ENCODE measurements around the gene PGAP6.
A peak's percentile ranks its signal among the peaks of the same experiment; 100 is the strongest.
"Not testable (repeated sequence)": the region's sequence is repeated elsewhere in the genome, so short reads cannot be mapped to it uniquely, and the experiment has no call there.

The PGAP6 gene

GRCh38 chr16:346587-346986 lies 35.2 kb downstream of the PGAP6 start:
- H3K4me3 ChIP-seq (ENCODE audit: low read depth in 1 of 2, low read length in 2 of 2), result no peak overlapping the region
- H2AFZ ChIP-seq (ENCODE audit: low read depth, low read length), result no peak overlapping the region
- H3K79me2 ChIP-seq (ENCODE audit: insufficient read depth, low read length), result peaks cover 93% of the 10 kb centered on the region
- peaks cover 43% of the 10 kb centered on the region for H3K4me1 ChIP-seq (ENCODE audit: insufficient read depth, low read length)
- peaks cover 63% of the 10 kb centered on the region for H3K36me3 ChIP-seq (ENCODE audit: insufficient read depth, low read length)
- H3K4me2 ChIP-seq (ENCODE audit: insufficient read depth, low read length), result no peak overlapping the region
- no peaks in the 10 kb centered on the region for H3K9me3 ChIP-seq (ENCODE audit: insufficient read depth, low read length, severe bottlenecking)
- ATAC-seq (ENCODE audit: insufficient read depth, low read depth) (no peak), DNase-seq (no peak)
- peaks cover 80% of the 10 kb centered on the region for H4K20me1 ChIP-seq (ENCODE audit: insufficient read depth, low read length)
- TF ChIP-seq EZH2 (IDR thresholded peaks at IDR 0.05; ENCODE audit: borderline replicate concordance, low read depth, low read length, severe bottlenecking), result no peak
- no peak for TF ChIP-seq CTCF (IDR thresholded peaks at IDR 0.05; ENCODE audit: borderline replicate concordance, extremely low read depth, low read length, poor library complexity, severe bottlenecking)
- no peak overlapping the region for H3K27ac ChIP-seq (ENCODE audit: low read length)
- H3K27me3 ChIP-seq (ENCODE audit: insufficient read depth, low read length, poor library complexity), result no peaks in the 10 kb centered on the region
- H3K9ac ChIP-seq (ENCODE audit: low read depth, low read length), result no peak overlapping the region

GRCh38 chr16:345772-346171 lies 36.0 kb downstream of the PGAP6 start:
- H3K36me3 ChIP-seq (ENCODE audit: insufficient read depth, low read length), result peaks cover 63% of the 10 kb centered on the region
- no peak overlapping the region for H3K9ac ChIP-seq (ENCODE audit: low read depth, low read length)
- DNase-seq, result no peak
- ATAC-seq (ENCODE audit: insufficient read depth, low read depth), result no peak
- H3K27me3 ChIP-seq (ENCODE audit: insufficient read depth, low read length, poor library complexity), result no peaks in the 10 kb centered on the region
- peaks cover 76% of the 10 kb centered on the region for H4K20me1 ChIP-seq (ENCODE audit: insufficient read depth, low read length)
- no peak overlapping the region for H3K4me2 ChIP-seq (ENCODE audit: insufficient read depth, low read length)
- TF ChIP-seq EZH2 (IDR thresholded peaks at IDR 0.05; ENCODE audit: borderline replicate concordance, low read depth, low read length, severe bottlenecking), result no peak
- H3K27ac ChIP-seq (ENCODE audit: low read length), result no peak overlapping the region
- H3K4me1 ChIP-seq (ENCODE audit: insufficient read depth, low read length), result peaks cover 36% of the 10 kb centered on the region
- no peaks in the 10 kb centered on the region for H3K9me3 ChIP-seq (ENCODE audit: insufficient read depth, low read length, severe bottlenecking)
- peaks cover 92% of the 10 kb centered on the region for H3K79me2 ChIP-seq (ENCODE audit: insufficient read depth, low read length)
- no peak overlapping the region for H2AFZ ChIP-seq (ENCODE audit: low read depth, low read length)
- no peak overlapping the region for H3K4me3 ChIP-seq (ENCODE audit: low read depth in 1 of 2, low read length in 2 of 2)

GRCh38 chr16:342455-343213 lies 39.1 kb downstream of the PGAP6 start:
- Histone ChIP-seq H3K4me2 (ENCODE audit: insufficient read depth, low read length) (no peak overlapping the region), H3K27ac (ENCODE audit: low read length) (no peak overlapping the region; the same call in 1 of the 2 replicates), H3K4me3 (ENCODE audit: low read depth in 1 of 2, low read length in 2 of 2) (no peak overlapping the region), H2AFZ (ENCODE audit: low read depth, low read length) (no peak overlapping the region), H4K20me1 (ENCODE audit: insufficient read depth, low read length) (peaks cover 76% of the 10 kb centered on the region), H3K9ac (ENCODE audit: low read depth, low read length) (no peak overlapping the region), H3K79me2 (ENCODE audit: insufficient read depth, low read length) (peaks cover 94% of the 10 kb centered on the region), H3K36me3 (ENCODE audit: insufficient read depth, low read length) (peaks cover 48% of the 10 kb centered on the region), H3K4me1 (ENCODE audit: insufficient read depth, low read length) (peaks cover 20% of the 10 kb centered on the region), H3K9me3 (ENCODE audit: insufficient read depth, low read length, severe bottlenecking) (no peaks in the 10 kb centered on the region), H3K27me3 (ENCODE audit: insufficient read depth, low read length, poor library complexity) (no peaks in the 10 kb centered on the region)
- ATAC-seq (ENCODE audit: insufficient read depth, low read depth), result no peak; the same call in 2 of the 3 replicates
- TF ChIP-seq CTCF (IDR thresholded peaks at IDR 0.05; ENCODE audit: borderline replicate concordance, extremely low read depth, low read length, poor library complexity, severe bottlenecking) (no peak), EZH2 (IDR thresholded peaks at IDR 0.05; ENCODE audit: borderline replicate concordance, low read depth, low read length, severe bottlenecking) (no peak)
- no peak for DNase-seq

GRCh38 chr16:341974-342336 lies 39.8 kb downstream of the PGAP6 start:
- not testable (repeated sequence) for H3K4me3 ChIP-seq (ENCODE audit: low read depth in 1 of 2, low read length in 2 of 2); ATAC-seq (ENCODE audit: insufficient read depth, low read depth); H3K4me2 ChIP-seq (ENCODE audit: insufficient read depth, low read length); H3K9me3 ChIP-seq (ENCODE audit: insufficient read depth, low read length, severe bottlenecking); H2AFZ ChIP-seq (ENCODE audit: low read depth, low read length); H3K27me3 ChIP-seq (ENCODE audit: insufficient read depth, low read length, poor library complexity); H3K9ac ChIP-seq (ENCODE audit: low read depth, low read length)
- DNase-seq, result peak; percentile 47
- Histone ChIP-seq H3K79me2 (ENCODE audit: insufficient read depth, low read length) (peaks cover 93% of the 10 kb centered on the region), H3K4me1 (ENCODE audit: insufficient read depth, low read length) (peaks cover 20% of the 10 kb centered on the region), H4K20me1 (ENCODE audit: insufficient read depth, low read length) (peaks cover 74% of the 10 kb centered on the region), H3K36me3 (ENCODE audit: insufficient read depth, low read length) (peaks cover 41% of the 10 kb centered on the region), H3K27ac (ENCODE audit: low read length) (peak overlapping the region; percentile 32; the same call in 1 of the 2 replicates)

DNA sequence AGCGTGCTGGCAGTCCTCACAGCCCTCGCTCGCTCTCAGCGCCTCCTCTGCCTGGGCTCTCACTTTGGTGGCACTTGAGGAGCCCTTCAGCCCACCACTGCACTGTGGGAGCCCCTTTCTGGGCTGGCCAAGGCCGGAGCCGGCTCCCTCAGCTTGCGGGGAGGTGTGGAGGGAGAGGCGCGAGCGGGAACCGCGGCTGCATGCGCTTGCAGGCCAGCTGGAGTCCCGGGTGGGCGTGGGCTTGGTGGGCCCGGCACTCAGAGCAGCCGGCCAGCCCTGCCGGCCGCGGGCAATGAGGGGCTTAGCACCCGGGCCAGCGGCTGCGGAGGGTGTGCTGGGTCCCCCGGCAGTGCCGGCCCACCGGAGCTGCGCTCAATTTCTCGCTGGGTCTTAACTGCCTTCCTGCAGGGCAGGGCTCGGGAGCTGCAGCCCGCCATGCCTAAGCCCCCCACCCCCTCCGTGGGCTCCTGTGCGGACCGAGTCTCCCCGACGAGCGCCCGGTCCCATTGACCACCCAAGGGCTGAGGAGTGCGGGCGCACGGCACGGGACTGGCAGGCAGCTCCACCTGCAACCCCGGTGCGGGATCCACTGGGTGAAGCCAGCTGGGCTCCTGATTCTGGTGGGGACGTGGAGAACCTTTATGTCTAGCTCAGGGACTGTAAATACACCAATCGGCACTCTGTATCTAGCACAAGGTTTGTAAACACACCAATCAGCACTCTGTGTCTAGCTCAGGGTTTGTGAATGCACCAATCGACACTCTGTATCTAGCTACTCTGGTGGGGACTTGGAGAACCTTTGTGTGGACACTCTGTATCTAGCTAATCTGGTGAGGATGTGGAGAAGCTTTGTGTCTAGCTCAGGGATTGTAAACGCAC lies 40.4 kb downstream of the PGAP6 start:
- Histone ChIP-seq H3K4me1 (ENCODE audit: insufficient read depth, low read length) (peaks cover 18% of the 10 kb centered on the region), H4K20me1 (ENCODE audit: insufficient read depth, low read length) (peaks cover 69% of the 10 kb centered on the region), H3K36me3 (ENCODE audit: insufficient read depth, low read length) (peaks cover 35% of the 10 kb centered on the region), H3K79me2 (ENCODE audit: insufficient read depth, low read length) (peaks cover 93% of the 10 kb centered on the region)
- H3K9ac ChIP-seq (ENCODE audit: low read depth, low read length); DNase-seq; H3K9me3 ChIP-seq (ENCODE audit: insufficient read depth, low read length, severe bottlenecking); H3K4me2 ChIP-seq (ENCODE audit: insufficient read depth, low read length); ATAC-seq (ENCODE audit: insufficient read depth, low read depth); H3K27me3 ChIP-seq (ENCODE audit: insufficient read depth, low read length, poor library complexity); H3K27ac ChIP-seq (ENCODE audit: low read length); H3K4me3 ChIP-seq (ENCODE audit: low read depth in 1 of 2, low read length in 2 of 2); H2AFZ ChIP-seq (ENCODE audit: low read depth, low read length): not testable (repeated sequence)

All from DND-41 (cell line).